ENCODE results near the gene PLCD3.

DNA sequence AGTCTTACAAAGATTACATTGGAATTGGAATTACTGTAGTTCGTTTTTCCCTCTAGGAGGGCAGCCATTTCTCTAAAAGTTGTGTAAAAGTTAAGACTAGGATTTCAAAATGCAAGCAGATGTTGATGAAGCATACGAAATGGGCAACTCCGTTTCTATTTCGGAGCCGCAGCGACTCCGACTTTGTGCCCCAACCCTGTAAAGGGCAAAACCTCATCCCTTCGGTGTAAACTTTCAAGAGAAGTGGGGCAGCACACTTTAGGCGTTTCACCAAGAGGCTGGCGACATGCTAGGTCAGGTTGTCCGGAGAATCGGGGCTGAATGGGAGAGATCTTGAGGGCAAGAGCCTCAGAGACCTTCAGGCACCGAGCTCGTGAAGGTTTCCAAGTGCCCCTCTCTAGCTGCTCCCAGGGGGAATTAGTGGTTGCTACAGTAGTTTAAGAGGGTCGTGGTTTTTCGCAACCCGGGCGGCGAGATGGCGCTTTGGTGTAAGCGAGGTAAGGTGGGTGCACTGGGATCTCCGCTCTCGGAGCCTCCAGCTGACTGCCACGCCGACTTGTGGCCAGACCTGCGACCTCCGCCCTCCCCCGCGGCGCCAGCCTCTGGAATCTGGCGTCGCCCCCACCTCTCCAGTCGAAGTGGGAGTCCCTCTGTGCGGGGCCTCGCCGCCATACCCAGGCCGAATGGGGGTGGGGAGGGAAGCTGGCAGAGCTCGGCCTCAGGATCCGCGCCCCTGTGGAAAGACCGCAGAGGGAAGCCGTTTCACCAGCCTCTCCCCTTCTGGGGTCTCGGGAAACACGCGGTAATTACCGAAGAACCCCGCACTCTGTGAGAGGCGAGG lies 28.4 kb upstream of the PLCD3 start:
- TF ChIP-seq, protein P1, sequence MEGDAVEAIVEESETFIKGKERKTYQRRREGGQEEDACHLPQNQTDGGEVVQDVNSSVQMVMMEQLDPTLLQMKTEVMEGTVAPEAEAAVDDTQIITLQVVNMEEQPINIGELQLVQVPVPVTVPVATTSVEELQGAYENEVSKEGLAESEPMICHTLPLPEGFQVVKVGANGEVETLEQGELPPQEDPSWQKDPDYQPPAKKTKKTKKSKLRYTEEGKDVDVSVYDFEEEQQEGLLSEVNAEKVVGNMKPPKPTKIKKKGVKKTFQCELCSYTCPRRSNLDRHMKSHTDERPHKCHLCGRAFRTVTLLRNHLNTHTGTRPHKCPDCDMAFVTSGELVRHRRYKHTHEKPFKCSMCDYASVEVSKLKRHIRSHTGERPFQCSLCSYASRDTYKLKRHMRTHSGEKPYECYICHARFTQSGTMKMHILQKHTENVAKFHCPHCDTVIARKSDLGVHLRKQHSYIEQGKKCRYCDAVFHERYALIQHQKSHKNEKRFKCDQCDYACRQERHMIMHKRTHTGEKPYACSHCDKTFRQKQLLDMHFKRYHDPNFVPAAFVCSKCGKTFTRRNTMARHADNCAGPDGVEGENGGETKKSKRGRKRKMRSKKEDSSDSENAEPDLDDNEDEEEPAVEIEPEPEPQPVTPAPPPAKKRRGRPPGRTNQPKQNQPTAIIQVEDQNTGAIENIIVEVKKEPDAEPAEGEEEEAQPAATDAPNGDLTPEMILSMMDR (IDR thresholded peaks at IDR 0.05), result peak in 1 of 6 experiments; percentile 27
- TF ChIP-seq POLR2A (IDR thresholded peaks at IDR 0.05), result no peak

Data from adrenal gland (tissue), 5 donors.